Stimulated activated CD4-positive, alpha-beta T cell treated with anti-CD3 and anti-CD28 coated beads, Interleukin-1b, Interleukin-23, amount 100 ng/mL, for 1 hour (primary cell): ENCODE results near the gene SLC5A5.

Source experiments
- DNase-seq, 2 donors: peaks; one replicate each; pipeline ENCODE4 v3.0.0-alpha.2; 2020; ENCODE audit warnings: low read depth in 2 of 2

SLC5A5 gene

DNA sequence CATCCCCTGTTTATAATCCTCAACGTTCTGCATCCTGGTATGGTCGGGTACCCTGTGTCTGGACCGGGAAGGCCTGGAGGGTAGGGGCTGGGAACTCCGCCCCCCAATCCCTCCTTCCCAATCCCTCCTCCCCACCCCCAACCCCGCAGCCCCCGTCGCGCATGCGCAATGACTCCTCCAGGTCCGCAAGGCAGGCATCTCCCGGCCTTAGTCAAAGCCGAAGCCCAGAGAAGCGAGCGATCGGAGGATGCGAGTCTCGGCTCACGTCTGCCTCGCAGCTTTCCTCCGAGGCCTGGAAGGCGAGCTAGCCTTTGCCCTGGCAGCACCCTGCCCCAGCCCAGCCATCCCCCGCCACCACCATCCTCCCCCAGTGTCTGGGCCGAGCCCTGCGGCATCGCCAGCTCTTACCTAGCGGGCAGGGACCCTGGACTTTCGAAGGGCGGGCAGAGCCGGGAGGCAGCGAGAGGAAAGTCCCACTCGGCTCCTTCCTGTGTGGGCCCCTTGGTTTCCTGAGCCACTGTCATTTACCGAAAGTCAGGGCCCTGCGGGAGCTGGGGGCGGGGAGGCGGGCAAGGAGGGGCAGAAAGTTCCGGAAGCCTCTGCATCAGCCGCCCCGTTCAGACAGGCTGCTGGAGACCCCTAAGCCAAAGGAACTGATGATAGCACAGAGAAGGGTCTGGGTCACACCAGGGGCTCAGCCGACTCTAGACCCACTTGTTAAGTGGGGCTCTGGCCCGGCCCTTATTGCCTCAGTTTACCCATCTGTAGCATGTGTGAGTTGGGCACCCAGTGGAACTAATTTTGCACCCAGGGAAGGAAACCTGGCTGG lies 24.0 kb upstream of the SLC5A5 start, which contains the start of gene JAK3:
Gene JAK3, minus strand, starts transcription at position 445 of the 829 bp plus-strand sequence. CDS start 3,565 bp downstream, outside the sequence.
- DNase-seq = peak; percentile 78 to 79

DNA sequence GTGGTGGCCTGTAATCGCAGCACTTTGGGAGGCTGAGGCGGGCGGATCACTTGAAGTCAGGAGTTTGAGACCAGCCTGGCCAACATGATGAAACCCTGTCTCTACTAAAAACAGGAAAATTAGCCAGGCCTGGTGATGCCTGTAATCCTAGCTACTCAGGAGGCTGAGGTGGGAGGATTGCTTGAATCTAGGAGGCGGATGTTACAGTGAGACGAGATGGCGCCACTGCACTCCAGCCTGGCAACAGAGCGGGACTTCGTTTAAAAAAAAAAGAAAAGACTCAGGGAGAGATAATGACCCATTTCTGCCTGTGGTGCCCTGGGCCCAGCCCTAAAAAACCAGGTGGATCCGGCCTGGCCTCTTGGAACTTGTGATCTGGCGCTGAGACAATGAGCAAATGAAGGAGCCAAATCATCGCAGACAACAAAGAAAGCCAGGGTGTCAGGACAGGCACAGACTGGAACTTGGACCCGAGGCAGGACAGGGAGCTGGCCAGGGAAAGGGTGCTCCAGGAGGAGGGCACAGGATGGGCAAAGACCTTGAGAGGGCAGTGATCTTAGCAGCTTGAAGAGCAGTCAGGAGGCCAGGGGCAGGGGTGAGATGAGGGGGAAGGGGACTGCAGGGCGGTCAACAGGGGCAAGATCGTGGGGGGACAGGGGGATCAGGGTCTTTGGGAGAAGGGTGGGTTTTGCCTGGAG lies 23.0 kb upstream of the SLC5A5 start:
- no peak for DNase-seq

DNA sequence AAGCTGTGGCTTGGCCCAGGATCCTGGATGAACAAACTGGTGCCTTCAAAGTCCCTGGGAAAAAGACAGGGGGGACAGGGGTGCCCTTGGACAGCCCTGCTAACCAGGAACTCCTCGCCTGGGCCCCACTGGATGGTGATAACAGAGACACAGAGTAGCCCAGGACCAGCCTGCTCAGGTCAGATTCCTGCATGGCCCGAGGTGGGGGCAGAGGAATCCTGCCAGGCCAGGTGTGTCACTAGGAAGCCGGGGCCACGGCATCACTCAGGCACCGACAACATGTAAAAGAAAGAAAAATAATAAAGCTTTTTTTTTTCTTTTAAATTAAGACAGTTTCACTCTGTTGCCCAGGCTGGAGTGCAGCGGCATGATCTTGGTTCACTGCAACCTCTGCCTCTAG lies 17.7 kb upstream of the SLC5A5 start:
- no peak for DNase-seq

DNA sequence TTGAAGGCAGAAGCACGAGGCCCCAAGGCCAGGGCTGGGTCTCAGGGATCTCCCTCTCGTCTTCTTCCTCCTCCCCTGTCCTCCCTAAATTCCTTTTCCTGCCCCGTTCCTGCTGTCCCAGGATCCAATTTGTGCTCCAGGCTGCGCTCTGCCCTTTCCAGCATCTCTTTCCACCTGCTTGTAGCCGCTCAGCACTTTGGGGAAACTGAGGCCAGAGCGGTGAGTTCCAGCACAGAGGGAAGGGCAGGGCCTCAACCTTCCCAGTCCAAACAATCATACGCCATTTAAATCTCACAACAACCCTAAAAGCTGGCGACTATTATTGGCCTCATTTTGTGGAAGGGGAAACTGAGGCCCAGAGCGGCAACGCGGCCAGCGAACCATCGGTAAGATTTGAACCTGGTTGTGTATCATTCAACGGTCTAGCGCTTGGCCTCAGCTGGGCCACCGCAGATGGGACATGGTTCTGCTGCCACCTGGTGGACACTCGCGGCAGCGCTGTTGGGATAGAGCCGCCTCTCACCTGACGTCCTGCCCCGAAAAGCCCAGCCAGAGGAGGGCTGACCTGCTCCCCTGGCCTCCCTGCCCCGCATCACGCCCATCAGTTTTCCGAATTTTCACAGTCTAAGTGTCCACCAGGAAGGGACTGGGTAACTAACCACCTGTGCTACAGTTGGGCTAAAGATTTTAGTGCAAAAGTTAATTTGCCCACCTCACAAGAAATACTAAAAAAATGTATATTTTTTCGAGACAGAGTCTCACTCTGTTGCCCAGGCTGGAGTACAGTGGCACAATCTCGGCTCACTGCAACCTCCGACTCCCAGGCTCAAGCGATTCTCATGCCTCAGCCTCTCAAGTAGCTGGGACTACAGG lies 16.2 kb upstream of the SLC5A5 start:
- DNase-seq = peak; percentile 76 to 96

DNA sequence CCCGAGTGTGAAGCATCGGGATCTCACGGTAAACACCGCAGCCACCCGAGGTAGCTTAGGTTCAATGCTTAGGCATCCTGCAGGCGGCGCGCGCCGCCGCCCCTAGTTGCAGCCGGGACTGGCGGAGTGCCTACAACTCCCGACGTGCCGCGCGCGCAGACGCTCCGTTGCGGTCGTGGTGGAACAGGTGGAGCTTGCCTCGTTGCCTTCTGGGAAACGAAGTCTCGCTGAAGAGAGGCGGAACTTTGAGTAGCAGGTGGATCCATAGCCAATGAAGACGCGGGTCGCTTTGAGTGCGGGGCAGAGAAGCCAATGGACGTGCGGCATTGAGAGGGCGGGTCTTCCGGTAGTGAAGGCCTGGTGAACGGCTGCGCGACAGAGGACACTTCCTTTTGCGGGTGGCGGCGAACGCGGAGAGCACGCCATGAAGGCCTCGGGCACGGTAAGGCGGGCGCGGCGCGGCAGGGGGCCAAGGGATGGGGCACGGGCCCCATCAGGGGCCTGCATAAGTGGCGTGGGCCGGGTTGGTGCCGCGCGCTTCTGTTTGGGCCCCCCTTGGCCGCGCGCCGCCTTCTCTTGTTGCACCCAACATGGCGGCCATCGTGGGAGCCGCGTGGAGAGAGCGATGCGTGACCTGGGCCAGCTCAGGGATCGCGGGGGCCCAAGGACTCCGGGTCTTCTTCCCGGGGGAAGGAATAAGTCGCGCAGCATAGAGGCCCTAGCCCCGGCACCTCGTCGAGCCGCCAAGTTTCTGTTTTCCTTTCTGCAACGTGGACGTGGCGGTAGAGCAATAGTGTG lies 12.0 kb upstream of the SLC5A5 start, which contains the start of gene RPL18A:
Gene RPL18A, plus strand, starts transcription at position 378 of the 798 bp plus-strand sequence. Its CDS starts 47 bp downstream, at position 425.
- peak; percentile 90 to 99 for DNase-seq

DNA sequence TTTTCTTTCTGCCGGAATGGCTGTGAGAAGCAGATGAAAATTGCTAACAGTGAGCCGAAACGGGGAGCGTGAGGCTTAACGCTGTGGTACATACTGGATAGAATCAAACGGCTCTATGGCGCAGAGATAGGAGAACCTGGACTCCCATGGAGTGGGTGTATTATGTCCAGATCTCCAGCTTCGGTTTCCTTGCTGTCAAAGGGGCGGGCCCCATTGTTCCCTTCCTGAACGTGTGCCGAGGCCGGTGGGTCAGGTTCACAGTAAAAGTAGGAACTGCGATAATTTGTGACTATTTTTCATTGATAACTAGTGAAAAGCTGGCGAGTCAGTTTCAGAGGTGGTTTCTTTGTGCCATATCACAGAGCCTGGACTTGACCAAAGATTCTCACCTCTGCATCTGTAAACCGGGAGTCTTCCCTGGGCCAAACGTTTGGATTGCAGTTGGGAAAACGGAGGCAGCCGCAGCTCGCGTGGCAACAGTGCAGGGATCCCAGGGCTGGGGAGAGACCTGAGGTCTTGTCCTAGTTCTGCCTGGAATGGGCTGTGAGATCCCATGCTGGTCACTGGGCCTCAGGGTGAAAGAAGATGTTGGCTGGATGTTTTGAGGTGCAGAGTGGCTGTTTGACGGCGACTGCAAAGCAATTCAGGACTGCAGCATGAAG lies 11.3 kb upstream of the SLC5A5 start:
- DNase-seq = no peak

DNA sequence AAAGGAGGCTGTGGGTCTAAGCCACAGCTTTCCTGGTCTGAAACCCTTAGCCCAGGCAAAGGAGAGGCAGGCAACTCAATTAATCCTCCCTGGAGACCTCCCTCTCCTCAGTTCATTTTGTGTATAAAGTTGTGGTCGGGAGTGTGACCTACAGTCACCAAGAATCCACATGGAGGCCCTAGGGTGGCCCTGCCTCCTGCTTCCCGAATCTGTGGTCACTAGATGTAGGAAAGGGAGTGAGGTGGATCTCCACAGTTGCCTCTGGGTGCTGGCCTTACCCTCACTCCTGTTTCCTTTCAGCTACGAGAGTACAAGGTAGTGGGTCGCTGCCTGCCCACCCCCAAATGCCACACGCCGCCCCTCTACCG lies 10.8 kb upstream of the SLC5A5 start:
- DNase-seq = no peak

DNA sequence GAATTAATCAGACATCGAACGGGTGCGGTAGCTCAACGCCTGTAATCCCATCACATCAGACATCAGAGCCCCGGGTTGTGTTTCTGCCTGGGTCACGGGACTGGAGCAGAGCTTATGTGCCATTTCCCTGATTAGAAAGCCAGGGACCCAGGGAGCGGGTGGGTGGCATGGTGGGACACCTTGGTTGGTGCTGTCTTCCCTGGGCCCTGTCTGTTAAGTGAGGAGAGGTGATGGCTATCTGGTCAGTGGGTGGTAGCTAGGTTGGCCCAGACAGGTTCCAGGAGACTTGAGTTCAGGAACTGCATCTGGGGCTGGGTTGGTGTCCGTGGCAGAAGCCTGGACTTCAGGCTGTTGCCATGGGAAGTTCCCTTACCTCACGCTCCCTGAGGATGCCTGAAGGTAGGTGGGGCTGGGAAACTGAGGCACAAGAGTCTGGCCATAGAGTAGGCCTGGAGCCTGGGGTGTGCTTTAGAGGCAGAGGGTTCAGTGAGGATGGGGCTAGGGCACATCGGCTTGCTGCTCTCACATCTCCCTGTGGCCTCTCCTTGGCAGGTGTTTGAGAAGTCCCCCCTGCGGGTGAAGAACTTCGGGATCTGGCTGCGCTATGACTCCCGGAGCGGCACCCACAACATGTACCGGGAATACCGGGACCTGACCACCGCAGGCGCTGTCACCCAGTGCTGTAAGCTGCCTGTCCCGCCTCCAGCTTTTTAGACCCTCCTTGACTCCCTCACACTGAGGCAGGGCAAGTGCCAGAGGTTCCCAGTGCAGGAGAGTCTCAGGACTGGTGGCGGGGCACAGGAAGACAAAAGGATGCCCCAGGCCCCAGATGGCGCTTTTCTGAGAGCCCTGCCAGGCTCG lies 10.0 kb upstream of the SLC5A5 start:
- DNase-seq = no peak

DNA sequence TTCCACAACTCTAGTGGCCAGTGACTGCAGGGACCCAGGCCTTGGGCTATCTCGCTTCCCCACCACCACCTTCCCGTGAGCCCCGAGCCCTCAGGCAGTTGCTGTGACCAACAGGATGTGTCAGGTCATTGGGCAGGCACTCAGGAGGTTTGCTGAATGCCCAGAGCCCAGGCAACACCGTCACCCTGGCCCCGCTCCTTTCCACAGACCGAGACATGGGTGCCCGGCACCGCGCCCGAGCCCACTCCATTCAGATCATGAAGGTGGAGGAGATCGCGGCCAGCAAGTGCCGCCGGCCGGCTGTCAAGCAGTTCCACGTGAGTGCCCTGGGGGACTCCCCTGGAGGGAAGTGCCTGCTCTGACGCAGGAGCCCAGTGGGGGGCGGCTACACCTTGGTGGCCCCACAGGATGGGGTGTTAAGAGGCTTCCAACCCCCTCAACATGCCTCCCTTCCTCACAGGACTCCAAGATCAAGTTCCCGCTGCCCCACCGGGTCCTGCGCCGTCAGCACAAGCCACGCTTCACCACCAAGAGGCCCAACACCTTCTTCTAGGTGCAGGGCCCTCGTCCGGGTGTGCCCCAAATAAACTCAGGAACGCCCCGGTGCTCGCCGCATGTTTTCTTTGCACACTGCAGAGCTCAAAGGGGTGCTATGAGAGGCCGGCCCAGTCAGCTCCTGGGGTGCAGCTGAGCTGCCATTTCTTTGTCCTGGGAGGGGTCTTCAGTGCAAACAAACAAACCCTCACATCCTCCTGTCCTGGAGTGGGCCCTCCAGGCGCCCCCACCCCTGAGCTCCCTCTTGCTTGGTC lies 8.8 kb upstream of the SLC5A5 start:
- no peak for DNase-seq

DNA sequence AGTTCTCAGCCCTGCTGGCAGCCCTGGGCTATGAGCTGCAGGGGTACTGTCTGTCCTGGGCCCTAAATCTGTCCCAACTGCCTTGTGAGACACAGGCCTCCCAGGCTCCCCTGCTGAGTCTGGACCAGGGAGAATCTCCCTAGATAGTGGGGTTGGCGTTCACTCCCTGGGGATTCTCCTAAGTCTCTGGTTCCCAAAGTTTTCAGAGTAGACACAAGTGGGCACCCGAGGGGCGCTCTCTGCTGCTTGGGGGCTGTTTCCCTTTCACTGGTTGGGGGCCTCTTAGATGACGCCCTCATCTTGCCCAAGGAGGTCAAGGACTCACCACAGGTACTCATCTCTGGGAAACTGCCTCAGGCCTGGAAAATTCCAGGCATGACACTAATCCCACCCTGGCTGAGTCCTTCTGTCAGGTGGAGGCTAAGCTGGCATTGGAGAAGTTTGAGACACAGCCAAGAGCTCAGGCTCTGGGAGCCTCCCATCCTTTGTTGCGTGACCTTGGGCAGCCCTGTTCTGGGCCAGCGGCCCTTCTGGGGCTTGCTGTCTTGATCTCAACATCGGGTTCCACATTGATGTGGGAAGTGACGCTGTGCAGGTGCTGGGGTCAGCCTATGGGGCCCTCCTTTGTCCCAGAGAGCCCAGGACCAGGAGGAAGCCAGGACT lies 8.1 kb upstream of the SLC5A5 start:
- no peak for DNase-seq

DNA sequence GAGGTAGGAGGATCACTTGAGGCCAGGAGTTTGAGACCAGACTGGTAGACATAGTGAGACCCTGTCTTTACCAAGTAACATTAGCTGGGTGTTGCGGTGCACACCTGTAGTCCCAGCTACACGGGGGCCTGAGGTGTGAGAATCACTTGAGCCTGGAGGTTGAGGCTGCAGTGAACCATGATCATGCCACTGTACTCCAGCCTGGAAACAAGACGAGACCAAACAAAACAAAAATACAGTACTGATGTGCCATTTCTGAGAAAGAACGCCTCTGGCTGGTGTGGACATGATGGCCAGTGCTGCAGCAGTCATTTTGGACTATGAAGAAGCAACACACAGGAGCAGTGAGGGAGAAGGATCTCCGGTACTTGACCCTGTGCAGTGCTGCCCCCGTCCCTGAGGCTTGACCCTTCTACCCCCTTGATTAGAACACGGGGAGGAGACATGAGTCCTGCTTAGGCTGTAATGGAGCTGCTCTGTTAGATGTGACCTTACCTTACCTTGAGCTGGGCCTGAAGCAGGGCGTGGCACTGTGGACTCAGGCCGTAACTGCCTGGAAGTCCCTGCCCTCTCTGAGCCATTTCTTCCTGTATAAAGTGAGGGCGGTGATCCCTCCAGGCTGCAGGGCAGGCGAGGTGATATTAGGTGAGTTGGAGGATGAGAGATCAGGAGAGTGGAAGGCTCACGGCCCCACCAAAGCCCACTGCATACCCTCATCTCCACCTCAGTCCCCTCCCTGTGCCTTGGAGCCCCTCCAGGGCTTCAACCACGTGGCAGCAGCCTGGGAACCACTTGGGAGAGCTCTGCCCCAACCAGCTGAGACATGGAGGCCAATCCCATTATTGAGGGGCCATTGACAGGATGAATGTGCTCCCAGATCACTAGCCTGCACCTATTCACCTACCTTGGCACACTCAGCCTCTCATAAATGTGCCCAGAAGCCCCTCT lies 6.1 kb upstream of the SLC5A5 start:
- no peak for DNase-seq

DNA sequence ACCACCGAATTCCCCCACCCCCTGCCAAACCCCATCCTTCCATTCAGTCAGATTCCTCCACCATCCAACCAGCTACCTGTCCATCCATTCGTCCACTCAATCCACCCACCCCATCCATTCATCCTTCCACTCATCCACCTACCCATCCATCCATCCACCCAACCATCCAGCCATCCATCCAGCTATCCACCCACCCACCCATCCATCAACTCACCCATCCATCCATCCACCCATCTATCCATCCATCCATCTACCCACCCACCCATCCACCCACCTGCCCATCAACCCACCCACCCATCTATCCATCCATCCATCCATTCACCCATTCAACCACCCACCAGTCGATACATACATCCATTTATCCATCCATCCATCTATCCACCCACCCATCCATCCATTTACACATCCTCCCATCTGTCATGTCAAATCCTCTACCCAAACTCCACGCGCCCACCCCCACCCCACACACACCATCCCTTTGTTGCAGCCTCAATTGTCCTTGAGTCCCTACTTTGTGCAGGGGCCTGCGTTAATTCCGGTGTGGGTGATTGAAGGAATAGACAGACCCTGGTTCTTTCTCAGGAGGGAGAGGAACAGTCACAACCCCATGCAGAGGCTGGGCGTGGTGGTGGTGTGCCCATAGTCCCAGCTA lies 5.3 kb upstream of the SLC5A5 start:
- no peak for DNase-seq

DNA sequence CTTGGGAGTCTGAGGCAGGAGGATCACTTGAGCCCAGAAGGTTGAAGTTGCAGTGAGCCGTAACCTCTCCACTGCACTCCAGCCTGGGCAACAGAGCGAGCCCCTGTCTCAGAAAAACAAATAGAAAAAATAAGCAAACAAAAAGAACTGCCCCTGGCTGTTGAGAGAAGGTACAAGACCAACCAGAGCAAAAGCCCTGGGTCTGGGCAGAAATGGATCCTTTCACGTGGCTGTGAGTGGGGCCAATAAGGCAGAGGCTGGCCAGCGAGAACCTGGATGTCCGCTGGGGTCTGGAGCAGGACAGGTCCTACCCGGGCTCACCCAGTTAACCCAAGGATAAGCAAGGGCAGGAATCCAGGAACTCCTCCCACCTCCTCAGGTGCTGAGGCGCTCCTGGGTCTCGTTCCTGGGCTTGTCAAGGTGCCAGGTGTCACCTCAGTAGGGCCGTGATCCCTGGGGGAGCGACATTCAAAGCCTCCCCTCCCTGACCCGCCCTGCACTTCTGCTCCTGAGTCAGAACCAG lies 4.7 kb upstream of the SLC5A5 start:
- DNase-seq = no peak

DNA sequence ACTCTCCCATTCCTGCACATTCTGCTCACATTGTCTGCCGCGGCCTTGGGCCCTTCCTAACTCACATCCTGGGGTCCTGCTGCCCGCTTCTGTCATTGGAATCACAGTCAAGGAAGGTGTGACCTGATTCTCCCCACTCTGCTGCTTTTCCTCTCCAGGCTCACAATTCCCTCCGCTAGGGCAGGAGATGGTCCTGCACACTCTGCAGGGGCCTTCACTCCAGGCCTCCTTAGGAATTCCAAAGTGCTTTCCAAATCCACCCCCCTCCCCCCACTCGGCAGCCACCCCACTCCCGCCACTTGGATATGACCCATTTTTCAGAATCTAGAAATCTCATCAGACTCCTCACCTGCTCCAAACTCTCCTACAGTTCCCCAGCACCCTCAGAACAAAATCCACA lies 3.1 kb upstream of the SLC5A5 start:
- DNase-seq = no peak

DNA sequence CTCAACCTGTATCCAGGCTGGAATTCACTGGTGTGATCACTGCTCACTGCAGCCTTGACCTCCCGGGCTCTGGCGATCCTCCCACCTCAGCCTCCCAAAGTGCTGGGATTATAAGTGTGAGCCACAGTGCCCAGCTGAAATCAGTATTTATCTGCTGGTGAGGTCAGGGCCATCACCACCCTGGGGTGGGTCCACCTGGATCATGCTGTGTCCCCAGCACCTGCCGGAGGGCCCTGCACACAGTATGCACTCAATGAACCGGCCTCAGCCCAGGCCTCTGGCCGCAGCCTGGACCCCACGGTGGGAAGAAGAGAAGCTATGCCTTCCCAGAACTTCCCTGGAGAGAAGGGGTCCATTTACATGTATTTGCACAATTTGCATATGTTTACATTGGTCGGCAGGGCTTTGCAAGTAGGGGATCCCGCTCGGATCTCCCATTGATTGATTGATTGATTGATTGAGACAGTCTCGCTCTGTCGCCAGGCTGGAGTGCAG lies 2.6 kb upstream of the SLC5A5 start:
- DNase-seq = no peak
